H1 (cell line): ENCODE results near the gene ADH1A.

ENCODE experiments used
- BCL11A ChIP-seq, 2 experiments: IDR thresholded peaks; one replicate each; pipeline ENCODE4 v1.6.1; 2011; ENCODE audit warnings: low read depth in 2 of 2, low read length in 2 of 2, mild to moderate bottlenecking in 2 of 2
- CHD2 ChIP-seq: IDR thresholded peaks from 2 replicates; pipeline ENCODE4 v1.6.1; 2012; ENCODE audit warnings: low read length, improper control_type of control experiment
- CTCF ChIP-seq, 3 experiments: IDR thresholded peaks; 1 replicate in 2 of 3; 2 replicates in 1 of 3; pipeline versions ENCODE4 v1.5.1 to v1.6.1; 2011; ENCODE audit warnings: low read length in 3 of 3, mild to moderate bottlenecking in 3 of 3, inconsistent platforms in 2 of 3, low read depth in 1 of 3, moderate library complexity in 1 of 3; ENCODE audit not compliant: insufficient read depth in 1 of 3; ENCODE audit errors: control extremely low read depth in 1 of 3
- FOSL1 ChIP-seq: IDR thresholded peaks from 2 replicates; pipeline ENCODE4 v1.6.1; 2011; ENCODE audit warnings: mild to moderate bottlenecking, low read depth, low read length, moderate library complexity; ENCODE audit not compliant: insufficient read depth
- MAX ChIP-seq: IDR thresholded peaks from 2 replicates; pipeline ENCODE4 v1.6.1; 2012; ENCODE audit warnings: inconsistent platforms
- POLR2AphosphoS5 ChIP-seq: IDR thresholded peaks from 2 replicates; pipeline ENCODE4 v1.6.1; 2011; ENCODE audit warnings: low read depth, low read length
- POU5F1 ChIP-seq: IDR thresholded peaks from 2 replicates; pipeline ENCODE4 v1.6.1; 2011; ENCODE audit warnings: low read depth, mild to moderate bottlenecking, low read length, moderate library complexity
- RFX5 ChIP-seq: IDR thresholded peaks from 2 replicates; pipeline ENCODE4 v1.6.1; 2011; ENCODE audit warnings: low read depth, low read length, improper control_type of control experiment, borderline replicate concordance
- SIN3A ChIP-seq, 2 experiments: IDR thresholded peaks in 1 of 2; conservative IDR thresholded peaks in 1 of 2; 2 replicates each; pipeline ENCODE4 v1.6.1; 2011 to 2012; ENCODE audit warnings: low read length in 2 of 2, improper control_type of control experiment in 1 of 2, low read depth in 1 of 2, mild to moderate bottlenecking in 1 of 2
- TAF1 ChIP-seq: IDR thresholded peaks from 2 replicates; pipeline ENCODE4 v1.6.1; 2011; ENCODE audit warnings: mild to moderate bottlenecking, low read depth, low read length

- no peak for TF ChIP-seq RFX5
- no peak for TF ChIP-seq CTCF (IDR thresholded peaks at IDR 0.05; ENCODE audit: control extremely low read depth in 1 of 3, insufficient read depth in 1 of 3, low read depth in 1 of 3, low read length in 3 of 3)
- TF ChIP-seq FOSL1, result no peak
- TF ChIP-seq CHD2, result no peak
- no peak for TF ChIP-seq POU5F1
- TF ChIP-seq TAF1, result no peak
- no peak for TF ChIP-seq BCL11A (IDR thresholded peaks at IDR 0.05; ENCODE audit: low read depth in 2 of 2, low read length in 2 of 2)
- no peak for TF ChIP-seq POLR2AphosphoS5
- TF ChIP-seq SIN3A (conservative IDR thresholded peaks at IDR 0.05 in 1 of 2, IDR thresholded peaks at IDR 0.05 in 1 of 2; ENCODE audit: low read depth in 1 of 2, low read length in 2 of 2), result no peak
- TF ChIP-seq MAX, result no peak
These were observed 26.6 kb upstream of the ADH1A start for GRCh38 chr4:99317354-99317753.
